Cardiac muscle cell (in vitro differentiated cells and primary cell): ENCODE data around the gene HYAL2. TPM values are rescaled to one million over a fixed set of nuclear protein-coding genes. Genes with fewer than 3 reads are reported as not detected.

ENCODE experiments used
- DNase-seq, 2 donors: peaks; one replicate each; pipeline versions ENCODE4 v3.0.0 to v3.0.0-alpha.2; 2010 to 2017; ENCODE audit warnings: low read depth in 1 of 2, low spot score in 1 of 2
- H3K27ac ChIP-seq: fragments of 200-600 bp; sonication (generic); 2 replicates; pipeline ENCODE4 v1.5.1; 2016
- H3K27me3 ChIP-seq: fragments of 200-600 bp; sonication (generic); 2 replicates; pipeline ENCODE4 v1.6.0; 2016; ENCODE audit warnings: control low read depth
- H3K36me3 ChIP-seq: fragments of 200-600 bp; sonication (generic); 2 replicates; pipeline ENCODE4 v1.5.1; 2016; ENCODE audit warnings: control low read depth
- H3K4me1 ChIP-seq: fragments of 200-600 bp; sonication (generic); 2 replicates; pipeline ENCODE4 v1.8.1; 2017; ENCODE audit warnings: low read depth, mild to moderate bottlenecking, mixed run types
- H3K4me3 ChIP-seq: fragments of 200-600 bp; sonication (generic); 2 replicates; pipeline ENCODE4 v1.5.1; 2016; ENCODE audit warnings: mild to moderate bottlenecking
- H3K9me3 ChIP-seq: fragments of 200-600 bp; sonication (generic); 2 replicates; pipeline ENCODE4 v1.5.1; 2017; ENCODE audit warnings: low read depth, mild to moderate bottlenecking, control low read depth
- CTCF ChIP-seq: IDR thresholded peaks from 2 replicates; pipeline ENCODE4 v1.5.1; 2012; ENCODE audit warnings: low read depth, mild to moderate bottlenecking, low read length
- polyA plus RNA-seq: library from polyadenylated mRNA; unstranded; fragments of >200 nt; fragmentation: Nextera tagmentation; extraction: Ambion mirVana; gene quantifications from 2 replicates; pipeline ENCODE4 v1.2.1, GENCODE V29; 2016
- total RNA-seq: library from RNA; depleted of rRNA; stranded (reverse); fragments of >200 nt; gene quantifications from 2 replicates; pipeline ENCODE4 v1.2.3, GENCODE V29; 2016

HYAL2 gene
- total and polyA plus RNA-seq, 2 experiments from 2014 or later: 88.3 to 124 TPM

DNA sequence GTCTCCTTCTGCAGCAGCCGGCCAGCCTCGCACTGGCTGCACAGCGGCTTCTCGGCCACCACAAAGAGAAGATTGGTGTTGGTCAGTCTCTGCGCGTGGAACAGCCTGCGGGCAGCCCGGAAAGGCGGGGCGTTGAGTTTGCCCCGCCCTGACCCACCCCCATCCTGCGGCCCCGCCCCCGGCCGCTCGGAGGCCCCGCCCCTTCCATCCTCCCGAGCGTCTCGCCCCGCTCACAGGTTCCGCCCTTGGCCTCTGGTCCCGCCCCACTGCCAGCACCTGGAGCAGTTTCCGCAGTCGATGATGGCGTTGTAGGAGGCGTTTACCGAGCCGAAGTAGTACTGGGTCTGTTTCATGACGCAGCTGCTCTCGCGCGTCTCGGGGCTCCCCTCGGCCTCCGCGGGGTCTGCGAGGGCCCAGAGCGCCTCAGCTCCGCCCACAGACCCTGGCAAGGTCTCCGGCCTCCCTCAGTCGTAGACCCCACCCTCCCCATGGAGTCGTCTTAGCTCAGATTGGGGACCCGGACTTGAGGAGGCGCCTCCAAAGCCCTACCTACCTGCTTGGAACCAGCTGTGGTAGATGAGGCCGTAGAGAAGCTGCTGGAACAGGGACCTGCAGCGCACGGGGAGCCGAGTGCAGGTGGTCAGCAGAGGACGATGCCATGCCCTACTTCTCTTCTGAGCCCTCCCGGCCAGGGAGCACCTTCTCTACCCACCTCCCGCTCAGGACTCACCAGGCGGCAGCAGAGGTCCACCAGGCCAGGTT lies 42.7 kb upstream of the HYAL2 start:
- H3K27ac ChIP-seq: no peak overlapping the region
- no peaks in the 10 kb centered on the region for H3K36me3 ChIP-seq

GRCh38 chr3:50364573-50365079 lies 42.1 kb upstream of the HYAL2 start:
- TF ChIP-seq CTCF: no peak
- no peak overlapping the region for H3K27ac ChIP-seq

More for the DNA sequence above, 42.7 kb upstream of the HYAL2 start:
- TF ChIP-seq CTCF: no peak
- H3K9me3 ChIP-seq: no peaks in the 10 kb centered on the region
- H3K27me3 ChIP-seq: no peaks in the 10 kb centered on the region
- H3K4me1 ChIP-seq: no peaks in the 10 kb centered on the region
- peak overlapping the region; percentile 32 for H3K4me3 ChIP-seq
- DNase-seq: peak; percentile 76 to 86

GRCh38 chr3:50359760-50360110 lies 37.2 kb upstream of the HYAL2 start:
- peaks cover 21% of the 10 kb centered on the region for H3K4me1 ChIP-seq
- no peak overlapping the region for H3K4me3 ChIP-seq
- TF ChIP-seq CTCF: no peak
- no peak for DNase-seq
- peaks cover 6% of the 10 kb centered on the region for H3K36me3 ChIP-seq
- no peaks in the 10 kb centered on the region for H3K27me3 ChIP-seq
- H3K9me3 ChIP-seq: no peaks in the 10 kb centered on the region
- H3K27ac ChIP-seq: no peak overlapping the region

More at GRCh38 chr3:50364573-50365079, 42.1 kb upstream of the HYAL2 start:
- no peak for DNase-seq
- Histone ChIP-seq H3K27me3 (no peaks in the 10 kb centered on the region), H3K4me3 (peak overlapping the region; percentile 32), H3K4me1 (no peaks in the 10 kb centered on the region), H3K36me3 (no peaks in the 10 kb centered on the region), H3K9me3 (no peaks in the 10 kb centered on the region)

DNA sequence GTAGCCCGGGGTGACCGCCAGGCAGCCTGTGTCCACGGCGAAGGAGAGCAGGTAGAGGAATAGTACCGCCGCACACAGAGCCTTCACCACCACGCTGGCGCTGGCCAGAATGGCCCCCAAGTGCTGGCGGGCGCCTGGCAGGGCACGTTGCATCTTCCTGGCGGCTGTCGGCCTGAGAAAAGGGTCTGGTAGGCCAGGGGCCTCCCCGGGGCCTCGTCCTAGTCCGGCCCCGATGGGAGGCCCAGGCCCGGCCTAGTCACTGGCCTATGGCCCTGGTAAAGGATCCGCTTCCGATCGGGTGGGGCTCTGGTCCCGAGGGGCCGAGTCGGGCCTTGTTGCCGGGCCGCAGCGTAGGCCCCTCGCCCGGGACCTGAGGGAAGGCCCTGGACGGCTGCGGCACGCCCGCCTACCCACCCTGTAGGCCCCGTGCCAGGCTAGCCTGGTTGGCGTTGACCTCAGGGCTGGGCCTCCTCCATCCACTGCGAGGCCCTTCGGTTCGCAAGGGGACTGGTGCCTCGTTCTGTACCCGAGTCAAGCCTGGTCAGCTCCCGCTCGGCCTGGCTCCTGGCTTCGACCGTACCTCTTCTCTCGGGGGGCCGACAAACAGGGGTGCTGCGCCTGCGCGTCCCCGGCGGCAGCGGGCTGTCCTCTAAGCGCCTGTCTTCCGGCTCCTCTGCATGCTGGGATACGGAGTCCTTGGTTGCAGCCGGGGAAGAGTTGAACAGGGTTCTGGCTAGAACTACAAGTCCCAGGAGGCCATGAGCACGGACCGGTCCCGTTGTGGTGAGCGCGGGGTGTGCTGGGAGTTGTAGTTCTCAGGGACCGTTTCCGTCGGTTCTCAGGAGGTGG lies 36.6 kb upstream of the HYAL2 start, which contains the start of gene TMEM115:
Gene TMEM115 (minus strand): TSS at position 611 of the 849 bp plus-strand sequence. CDS start 458 bp downstream, at position 153.
- peaks cover 21% of the 10 kb centered on the region for H3K4me1 ChIP-seq
- peaks cover 10% of the 10 kb centered on the region for H3K36me3 ChIP-seq
- no peaks in the 10 kb centered on the region for H3K27me3 ChIP-seq
- peak within 1 kb of the TSS; percentile 86 for H3K4me3 ChIP-seq
- TF ChIP-seq CTCF: no peak
- peak; percentile 98 to 99 for DNase-seq
- H3K27ac ChIP-seq: peak within 1 kb of the TSS; percentile 89
- H3K9me3 ChIP-seq: no peaks in the 10 kb centered on the region

DNA sequence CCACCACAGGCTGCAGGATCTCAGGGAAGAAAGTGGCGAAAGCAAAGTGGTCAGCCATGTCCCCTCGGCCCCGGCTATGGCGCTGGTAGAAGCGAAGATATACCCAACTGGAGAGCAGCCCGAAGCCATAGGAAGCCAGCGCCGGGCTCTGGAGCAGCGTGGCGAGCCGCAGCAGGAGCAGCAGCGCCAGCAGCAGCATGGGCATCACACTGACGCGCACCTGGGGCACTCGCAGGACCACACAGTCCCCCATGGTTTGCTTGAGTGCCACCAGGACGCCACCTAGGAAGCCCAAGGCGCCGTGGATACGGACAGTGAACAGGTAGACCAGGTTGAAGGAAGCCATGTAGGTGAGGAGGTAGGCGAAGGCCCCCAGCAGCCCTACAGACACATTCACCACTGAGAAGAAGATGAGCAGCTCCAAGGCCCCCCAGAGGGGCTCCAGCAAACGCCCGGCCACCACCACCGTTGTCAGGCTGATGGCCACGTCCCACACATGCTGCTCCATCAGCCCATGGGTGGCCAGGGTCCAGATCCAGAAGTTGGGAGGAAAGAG lies 35.9 kb upstream of the HYAL2 start:
- Histone ChIP-seq H3K9me3 (no peaks in the 10 kb centered on the region), H3K27ac (peak overlapping the region; percentile 89), H3K4me1 (peaks cover 21% of the 10 kb centered on the region), H3K36me3 (peaks cover 10% of the 10 kb centered on the region), H3K4me3 (peak overlapping the region; percentile 86), H3K27me3 (no peaks in the 10 kb centered on the region)
- TF ChIP-seq CTCF: no peak
- no peak for DNase-seq
